K562 (cell line): ENCODE results near the gene PEF1. TPM values are rescaled to one million over a fixed set of nuclear protein-coding genes. Genes with fewer than 3 reads are reported as not detected.

ENCODE experiments used
- CC2D1A ChIP-seq: fragments of 450-650 bp; IDR thresholded peaks from 2 replicates; pipeline ENCODE4 v1.6.1; 2017; ENCODE audit warnings: mild to moderate bottlenecking
- GMEB1 ChIP-seq: fragments of 250-450 bp; sonication (Bioruptor Pico); IDR thresholded peaks from 2 replicates; pipeline ENCODE4 v1.4.0; 2020; ENCODE audit warnings: mild to moderate bottlenecking
- MIER1 ChIP-seq: fragments of 450-650 bp; IDR thresholded peaks from 2 replicates; pipeline ENCODE4 v1.6.1; 2016; ENCODE audit warnings: antibody characterized with exemption, mild to moderate bottlenecking, low read depth
- SOX6 ChIP-seq: fragments of 450-650 bp; IDR thresholded peaks from 2 replicates; pipeline ENCODE4 v1.6.1; 2014; ENCODE audit warnings: mild to moderate bottlenecking
- TCF7 ChIP-seq: sonication (generic); IDR thresholded peaks from 2 replicates; pipeline ENCODE4 v1.6.1; 2016; ENCODE audit warnings: antibody characterized with exemption, borderline replicate concordance
- ZNF232 ChIP-seq: sonication (generic); formaldehyde crosslinking; IDR thresholded peaks from 2 replicates; pipeline ENCODE4 v1.8.0; 2022; ENCODE audit warnings: mild to moderate bottlenecking, missing genetic modification reagents
- ZNF609 ChIP-seq: sonication (generic); formaldehyde crosslinking; IDR thresholded peaks from 2 replicates; pipeline ENCODE4 v1.8.1; 2023; ENCODE audit warnings: missing genetic modification reagents, mild to moderate bottlenecking, borderline replicate concordance
- polyA plus RNA-seq, 8 experiments: library from polyadenylated mRNA; depleted of rRNA in 4 of 8; stranded (reverse) in 5 of 8; unstranded in 3 of 8; fragments of >200 nt; fragmentation: Nextera tagmentation in 2 of 8; fragmentation: Illumina TruSeq in 1 of 8; extraction: Ambion mirVana in 2 of 8; extraction: Trizol in 1 of 8; gene quantifications; 2 replicates each; pipeline versions ENCODE4 v1.2.1 to v1.2.3, GENCODE V29; 2011 to 2014; ENCODE audit warnings: inconsistent platforms in 1 of 8, missing spikeins in 1 of 8
- total RNA-seq, 7 experiments: library from RNA; depleted of rRNA in 6 of 7; stranded (reverse); fragments of >200 nt in 6 of 7; fragmentation: Illumina TruSeq in 2 of 7; extraction: Trizol in 2 of 7; gene quantifications; 2 replicates each; pipeline versions ENCODE4 v1.2.1 to v1.2.3, GENCODE V29; 2011 to 2021; ENCODE audit warnings: low replicate concordance in 1 of 7

PEF1 gene
- total and polyA plus RNA-seq, 9 of the 15 experiments (the other 6 are each of a cell fraction or from before 2014, with no cell fraction given), result 26.3 to 95.5 (median 61.9) TPM

GRCh38 chr1:31691446-31691845 is 46.8 kb upstream of the PEF1 start (continued):
- TF ChIP-seq ZNF609 (CRISPR knock-in tag) (no peak), SOX6 (no peak), TCF7 (no peak), ZNF232 (CRISPR knock-in tag) (no peak), CC2D1A (no peak), MIER1 (no peak), GMEB1 (no peak)
